ENCODE data around the gene THBS2.

The THBS2 gene

DNA sequence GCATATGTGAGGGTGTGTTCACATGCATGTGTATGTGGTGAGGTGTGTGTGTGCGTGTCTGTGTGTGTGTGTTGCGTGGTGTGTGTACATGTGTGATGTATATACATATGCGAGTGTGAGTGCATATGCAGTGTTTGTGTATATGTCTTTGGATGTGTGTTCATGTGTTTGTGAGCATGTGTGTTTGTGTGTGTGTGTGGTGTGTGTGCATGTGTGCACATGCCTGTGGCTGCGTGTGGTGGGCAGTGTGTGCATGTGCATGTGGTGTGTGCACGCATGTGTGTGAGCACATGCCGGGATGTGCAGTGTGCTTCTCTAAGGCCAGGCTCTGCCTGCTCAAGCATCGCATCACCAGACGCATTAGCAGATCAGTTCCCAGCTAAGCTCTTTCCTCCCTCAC is 5.7 kb downstream of the THBS2 start:
- peaks cover 15% of the 10 kb centered on the region for H3K9me3 Mint-ChIP-seq
- no peak overlapping the region for H3K27ac Mint-ChIP-seq
- peaks cover 26% of the 10 kb centered on the region for H3K27me3 Mint-ChIP-seq (ENCODE audit: low read depth)
- no peak overlapping the region for H3K4me3 Mint-ChIP-seq
- no peaks in the 10 kb centered on the region for H3K4me1 Mint-ChIP-seq (ENCODE audit: low read depth)
- H3K36me3 Mint-ChIP-seq (ENCODE audit: low read depth) = no peaks in the 10 kb centered on the region

- H3K4me1 Mint-ChIP-seq (ENCODE audit: low read depth) = no peaks in the 10 kb centered on the region
- H3K27ac Mint-ChIP-seq = no peak overlapping the region
- H3K4me3 Mint-ChIP-seq = no peak overlapping the region
- H3K9me3 Mint-ChIP-seq = peaks cover 15% of the 10 kb centered on the region
- no peaks in the 10 kb centered on the region for H3K36me3 Mint-ChIP-seq (ENCODE audit: low read depth)
- H3K27me3 Mint-ChIP-seq (ENCODE audit: low read depth) = peaks cover 20% of the 10 kb centered on the region
These were observed 6.2 kb downstream of the THBS2 start for GRCh38 chr6:169247419-169247818.

GRCh38 chr6:169246445-169246844 is 7.2 kb downstream of the THBS2 start:
- Mint-ChIP-seq H3K4me1 (ENCODE audit: low read depth) (no peaks in the 10 kb centered on the region), H3K36me3 (ENCODE audit: low read depth) (no peaks in the 10 kb centered on the region), H3K27me3 (ENCODE audit: low read depth) (peaks cover 12% of the 10 kb centered on the region), H3K9me3 (peaks cover 15% of the 10 kb centered on the region), H3K4me3 (no peak overlapping the region), H3K27ac (no peak overlapping the region)

DNA sequence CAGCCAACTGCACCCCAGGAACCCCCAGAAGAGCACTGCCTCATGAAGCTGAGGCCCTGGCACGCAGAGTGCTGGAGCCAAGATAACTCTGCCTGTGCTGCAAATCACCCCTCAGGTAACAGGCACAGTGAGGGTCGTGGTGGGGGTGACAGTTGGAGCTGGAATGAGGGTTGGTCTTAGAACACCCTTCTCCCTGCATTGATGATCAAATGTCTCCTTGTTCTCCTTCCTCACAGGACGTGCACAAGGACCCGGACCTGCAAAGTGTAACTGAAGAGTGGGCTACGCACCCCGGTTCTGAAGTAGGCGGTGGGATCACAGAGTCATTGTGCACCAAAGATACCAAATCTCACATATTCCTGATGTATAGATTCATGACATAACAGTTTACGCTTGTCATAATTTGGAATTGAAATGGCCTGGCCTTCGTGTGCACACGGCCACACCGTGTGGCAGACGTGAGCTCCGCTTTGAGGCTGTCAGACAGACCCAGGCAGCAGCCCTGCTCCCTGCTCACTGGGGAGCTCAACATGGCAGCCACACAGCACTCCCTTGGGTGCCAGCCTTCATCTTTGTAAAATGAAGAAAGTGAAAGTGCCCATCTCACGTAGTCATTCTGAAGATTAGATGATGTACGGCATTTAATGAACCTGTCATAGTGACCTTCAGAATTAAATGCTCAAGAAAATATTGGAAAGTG is 8.8 kb downstream of the THBS2 start:
- no peaks in the 10 kb centered on the region for H3K4me1 Mint-ChIP-seq (ENCODE audit: low read depth)
- H3K9me3 Mint-ChIP-seq = peaks cover 15% of the 10 kb centered on the region
- H3K36me3 Mint-ChIP-seq (ENCODE audit: low read depth) = no peaks in the 10 kb centered on the region
- no peak overlapping the region for H3K4me3 Mint-ChIP-seq
- H3K27me3 Mint-ChIP-seq (ENCODE audit: low read depth) = no peaks in the 10 kb centered on the region
- H3K27ac Mint-ChIP-seq = no peak overlapping the region

- H3K27me3 Mint-ChIP-seq (ENCODE audit: low read depth) = no peaks in the 10 kb centered on the region
- peaks cover 15% of the 10 kb centered on the region for H3K9me3 Mint-ChIP-seq
- no peak overlapping the region for H3K4me3 Mint-ChIP-seq
- H3K27ac Mint-ChIP-seq = no peak overlapping the region
- no peaks in the 10 kb centered on the region for H3K4me1 Mint-ChIP-seq (ENCODE audit: low read depth)
- no peaks in the 10 kb centered on the region for H3K36me3 Mint-ChIP-seq (ENCODE audit: low read depth)
These were observed 10.0 kb downstream of the THBS2 start for GRCh38 chr6:169243661-169244060.

- Mint-ChIP-seq H3K4me3 (no peak overlapping the region), H3K27ac (no peak overlapping the region), H3K36me3 (ENCODE audit: low read depth) (no peaks in the 10 kb centered on the region), H3K4me1 (ENCODE audit: low read depth) (no peaks in the 10 kb centered on the region), H3K27me3 (ENCODE audit: low read depth) (no peaks in the 10 kb centered on the region), H3K9me3 (peaks cover 15% of the 10 kb centered on the region)
These were observed 10.5 kb downstream of the THBS2 start for GRCh38 chr6:169243186-169243585.

DNA sequence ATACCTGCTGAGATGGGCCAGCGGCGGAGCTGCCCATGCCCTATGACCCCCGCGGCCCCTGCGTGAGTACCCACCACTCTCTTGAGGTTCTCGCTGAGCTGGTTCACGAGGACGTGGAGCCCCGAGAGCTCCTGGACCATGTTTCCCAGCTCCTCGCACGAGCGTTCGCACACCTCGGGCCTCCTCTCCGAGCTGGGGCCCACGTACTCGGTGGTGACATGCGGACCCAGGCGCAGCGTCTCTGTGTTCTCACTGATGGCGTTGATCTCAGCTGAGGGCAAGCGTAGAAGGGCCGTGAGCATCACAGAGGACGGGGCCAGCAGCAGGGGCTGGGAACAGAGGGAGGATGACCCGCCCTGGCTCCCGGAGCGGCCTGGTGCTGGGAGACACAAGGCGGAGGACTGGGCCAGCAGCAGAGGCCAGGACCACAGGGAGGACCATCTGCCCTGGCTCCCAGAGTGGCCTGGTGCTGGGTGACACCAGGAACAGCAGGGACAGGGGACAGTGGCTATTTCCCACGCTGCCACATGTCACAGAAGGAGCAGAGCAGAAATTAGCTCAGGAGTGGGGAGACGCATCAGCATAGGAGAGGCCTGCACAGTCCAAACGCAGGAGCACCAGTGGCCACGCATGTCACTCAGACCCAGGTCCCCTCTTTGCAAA is 11.8 kb downstream of the THBS2 start:
- Mint-ChIP-seq H3K4me1 (ENCODE audit: low read depth) (no peaks in the 10 kb centered on the region), H3K4me3 (no peak overlapping the region), H3K27ac (no peak overlapping the region), H3K27me3 (ENCODE audit: low read depth) (no peaks in the 10 kb centered on the region), H3K36me3 (ENCODE audit: low read depth) (no peaks in the 10 kb centered on the region), H3K9me3 (peaks cover 4% of the 10 kb centered on the region)

- Mint-ChIP-seq H3K36me3 (ENCODE audit: low read depth) (no peaks in the 10 kb centered on the region), H3K27ac (no peak overlapping the region), H3K4me3 (no peak overlapping the region), H3K27me3 (ENCODE audit: low read depth) (no peaks in the 10 kb centered on the region), H3K4me1 (ENCODE audit: low read depth) (no peaks in the 10 kb centered on the region), H3K9me3 (peaks cover 4% of the 10 kb centered on the region)
These were observed 12.9 kb downstream of the THBS2 start for GRCh38 chr6:169240591-169241390.

- Mint-ChIP-seq H3K9me3 (peaks cover 4% of the 10 kb centered on the region), H3K27me3 (ENCODE audit: low read depth) (no peaks in the 10 kb centered on the region), H3K4me3 (no peak overlapping the region), H3K4me1 (ENCODE audit: low read depth) (no peaks in the 10 kb centered on the region), H3K27ac (no peak overlapping the region), H3K36me3 (ENCODE audit: low read depth) (no peaks in the 10 kb centered on the region)
These were observed 13.5 kb downstream of the THBS2 start for GRCh38 chr6:169240125-169240524.

GRCh38 chr6:169239181-169239580 is 14.5 kb downstream of the THBS2 start:
- no peaks in the 10 kb centered on the region for H3K4me1 Mint-ChIP-seq (ENCODE audit: low read depth)

DNA sequence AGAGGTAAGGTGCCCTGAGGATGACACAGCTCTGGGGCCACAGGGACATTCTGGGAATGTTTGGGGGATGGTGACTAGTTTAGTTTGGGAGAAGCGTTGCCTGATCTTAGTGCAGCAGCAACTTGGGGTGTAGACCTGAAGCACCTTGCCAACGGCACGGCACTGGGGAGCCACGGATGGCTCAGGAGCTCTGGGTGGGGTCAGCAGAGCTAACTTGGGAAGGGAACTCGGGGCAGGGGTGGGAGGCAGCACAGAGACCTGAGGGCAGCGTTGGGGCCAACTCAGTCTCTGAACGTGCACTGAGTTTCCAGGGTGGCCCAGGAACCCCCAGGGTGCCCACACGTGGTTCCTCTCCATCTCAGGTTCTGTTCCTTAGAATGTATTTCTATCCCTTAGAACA is 14.9 kb downstream of the THBS2 start:
- peaks cover 12% of the 10 kb centered on the region for H3K9me3 Mint-ChIP-seq
- no peak overlapping the region for H3K27ac Mint-ChIP-seq
- H3K36me3 Mint-ChIP-seq (ENCODE audit: low read depth) = no peaks in the 10 kb centered on the region
- no peak overlapping the region for H3K4me3 Mint-ChIP-seq
- H3K4me1 Mint-ChIP-seq (ENCODE audit: low read depth) = no peaks in the 10 kb centered on the region
- H3K27me3 Mint-ChIP-seq (ENCODE audit: low read depth) = no peaks in the 10 kb centered on the region

More at GRCh38 chr6:169239181-169239580, 14.5 kb downstream of the THBS2 start:
- Mint-ChIP-seq H3K4me3 (no peak overlapping the region), H3K9me3 (peaks cover 7% of the 10 kb centered on the region), H3K36me3 (ENCODE audit: low read depth) (no peaks in the 10 kb centered on the region), H3K27ac (no peak overlapping the region), H3K27me3 (ENCODE audit: low read depth) (no peaks in the 10 kb centered on the region)

GRCh38 chr6:169237496-169238134 is 16.0 kb downstream of the THBS2 start:
- Mint-ChIP-seq H3K27me3 (ENCODE audit: low read depth) (no peaks in the 10 kb centered on the region), H3K27ac (no peak overlapping the region), H3K4me3 (no peak overlapping the region), H3K4me1 (ENCODE audit: low read depth) (no peaks in the 10 kb centered on the region), H3K36me3 (ENCODE audit: low read depth) (no peaks in the 10 kb centered on the region), H3K9me3 (peaks cover 16% of the 10 kb centered on the region)

DNA sequence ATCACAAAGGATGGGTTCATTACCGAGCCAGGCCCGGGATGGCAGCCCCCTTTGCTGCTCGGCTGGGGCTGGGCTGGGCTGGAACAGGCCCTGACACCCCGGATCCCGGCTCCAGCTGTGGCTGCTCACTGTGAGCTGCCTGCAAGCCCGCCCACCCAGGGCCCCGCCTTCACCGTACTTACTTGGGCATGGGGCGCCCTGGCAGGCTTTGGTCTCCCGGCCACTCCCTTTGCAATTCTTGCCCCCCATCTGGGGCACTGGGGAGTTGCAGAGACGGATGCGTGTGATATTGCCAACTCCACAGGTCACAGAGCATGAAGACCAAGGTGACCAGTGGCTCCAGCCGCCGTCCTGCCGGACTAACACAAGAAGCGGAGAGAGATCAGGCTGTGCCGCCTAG is 16.7 kb downstream of the THBS2 start:
- Mint-ChIP-seq H3K4me1 (ENCODE audit: low read depth) (no peaks in the 10 kb centered on the region), H3K27me3 (ENCODE audit: low read depth) (no peaks in the 10 kb centered on the region), H3K4me3 (no peak overlapping the region), H3K36me3 (ENCODE audit: low read depth) (no peaks in the 10 kb centered on the region), H3K27ac (no peak overlapping the region), H3K9me3 (peaks cover 16% of the 10 kb centered on the region)

GRCh38 chr6:169236545-169236944 is 17.1 kb downstream of the THBS2 start:
- H3K27me3 Mint-ChIP-seq (ENCODE audit: low read depth) = no peaks in the 10 kb centered on the region
- H3K27ac Mint-ChIP-seq = no peak overlapping the region
- H3K4me3 Mint-ChIP-seq = no peak overlapping the region
- H3K4me1 Mint-ChIP-seq (ENCODE audit: low read depth) = no peaks in the 10 kb centered on the region
- H3K9me3 Mint-ChIP-seq = peaks cover 16% of the 10 kb centered on the region
- no peaks in the 10 kb centered on the region for H3K36me3 Mint-ChIP-seq (ENCODE audit: low read depth)

Data from T-helper 1 cell treated with Interleukin-12 subunit alpha and Interleukin-12 subunit beta and Interleukin-4 antibody, amounts not matched to agents 30 μg/mL and 1 μg/mL, for 36 hours (primary cell).